B cell (primary cell): ENCODE data around the gene SAPCD2. TPM values are rescaled to one million over a fixed set of nuclear protein-coding genes. Genes with fewer than 3 reads are reported as not detected.

Experiments used
- ATAC-seq: fragments of 200-7000 bp; cut with Tn5 transposase; one replicate; pipeline ENCODE4 v1.10.0; 2021; ENCODE audit warnings: low read depth, mild to moderate bottlenecking, moderate number of reproducible peaks, moderate library complexity
- CTCF ChIA-PET: fragments of 350-600 bp; sonication (Branson Sonifier 250); formaldehyde crosslinking; loops from one replicate; lab custom pipeline; 2021; ENCODE audit warnings: antibody characterized with exemption, inconsistent platforms; lab: Charles Lee
- POLR2A ChIA-PET: fragments of 350-600 bp; sonication (Branson Sonifier 250); formaldehyde crosslinking; loops from one replicate; lab custom pipeline; 2021; ENCODE audit warnings: antibody characterized with exemption; lab: Charles Lee
- DNase-seq: peaks from one replicate; pipeline ENCODE4 v3.0.0; 2013
- H2AFZ ChIP-seq: 2 replicates; pipeline ENCODE4 v1.6.1; 2012; ENCODE audit warnings: mild to moderate bottlenecking, low read depth, low read length; ENCODE audit not compliant: insufficient read depth, poor library complexity, severe bottlenecking
- H3K27ac ChIP-seq, 2 donors: 1 replicate in 1 of 2; 2 replicates in 1 of 2; pipeline ENCODE4 v1.5.1; 2012 to 2013; ENCODE audit warnings: low read length in 2 of 2, mild to moderate bottlenecking in 2 of 2, moderate library complexity in 1 of 2
- H3K27me3 ChIP-seq, 4 experiments: fragments of 200-600 bp in 1 of 4; sonication (generic) in 1 of 4; replicated peaks in 1 of 4; 1 replicate in 2 of 4; 2 replicates in 2 of 4; pipeline versions ENCODE4 v1.6.1 to v1.7.0; 2013 to 2016; ENCODE audit warnings: low read length in 3 of 4, mild to moderate bottlenecking in 2 of 4, mixed read lengths in 1 of 4, moderate library complexity in 1 of 4; ENCODE audit not compliant: insufficient read depth in 4 of 4, control insufficient read depth in 3 of 4; ENCODE audit errors: control extremely low read depth in 1 of 4
- H3K36me3 ChIP-seq, 2 experiments: replicated peaks in 1 of 2; 1 replicate in 1 of 2; 2 replicates in 1 of 2; pipeline versions ENCODE4 v1.6.1 to v1.7.1; 2013; ENCODE audit warnings: low read length in 1 of 2; ENCODE audit not compliant: insufficient read depth in 2 of 2, control insufficient read depth in 1 of 2; ENCODE audit errors: control extremely low read depth in 1 of 2, extremely low read depth in 1 of 2
- H3K4me1 ChIP-seq, 2 donors: fragments of 200-600 bp in 1 of 2; sonication (generic) in 1 of 2; 1 replicate in 1 of 2; 2 replicates in 1 of 2; pipeline versions ENCODE4 v1.5.1 to v1.6.1; 2013 to 2017; ENCODE audit warnings: low read length in 2 of 2; ENCODE audit not compliant: control insufficient read depth in 2 of 2, insufficient read depth in 2 of 2
- H3K4me2 ChIP-seq: replicated peaks from 2 replicates; pipeline ENCODE3; 2012; ENCODE audit warnings: mild to moderate bottlenecking, low read depth, low read length; ENCODE audit not compliant: poor library complexity, severe bottlenecking
- H3K4me3 ChIP-seq, 5 experiments: fragments of 200-600 bp in 1 of 5; sonication (generic) in 1 of 5; 1 replicate in 3 of 5; 2 replicates in 2 of 5; pipeline versions ENCODE4 v1.5.1 to v1.7.0; 2011 to 2016; ENCODE audit warnings: low read length in 4 of 5, mild to moderate bottlenecking in 4 of 5, low read depth in 2 of 5, control low read depth in 1 of 5, moderate library complexity in 1 of 5; ENCODE audit not compliant: insufficient read depth in 1 of 5; ENCODE audit errors: control extremely low read depth in 1 of 5, extremely low read depth in 1 of 5
- H3K79me2 ChIP-seq: fragments of 200-600 bp; sonication (generic); one replicate; pipeline ENCODE4 v1.6.0; 2016; ENCODE audit warnings: low read length; ENCODE audit not compliant: control insufficient read depth, insufficient read depth
- H3K9ac ChIP-seq: fragments of 200-600 bp; sonication (generic); 2 replicates; pipeline ENCODE4 v1.6.1; 2017; ENCODE audit warnings: mild to moderate bottlenecking, low read length, moderate library complexity
- H3K9me3 ChIP-seq, 3 donors: one replicate each; pipeline versions ENCODE4 v1.6.1 to v1.7.1; 2013; ENCODE audit warnings: low read length in 2 of 3; ENCODE audit not compliant: control insufficient read depth in 2 of 3, insufficient read depth in 1 of 3; ENCODE audit errors: control extremely low read depth in 1 of 3
- H4K20me1 ChIP-seq: 2 replicates; pipeline ENCODE4 v1.6.0; 2012; ENCODE audit warnings: mild to moderate bottlenecking, low read length; ENCODE audit not compliant: insufficient read depth, control insufficient read depth, poor library complexity, severe bottlenecking
- H3K27ac Mint-ChIP-seq: one replicate; pipeline ENCODE4 v1.8.0; 2021; ENCODE audit warnings: mixed read lengths
- H3K27me3 Mint-ChIP-seq: one replicate; pipeline ENCODE4 v1.8.0; 2021; ENCODE audit warnings: mixed read lengths
- H3K4me1 Mint-ChIP-seq: one replicate; pipeline ENCODE4 v1.8.0; 2021; ENCODE audit warnings: mixed read lengths
- H3K4me3 Mint-ChIP-seq: one replicate; pipeline ENCODE4 v1.8.0; 2021; ENCODE audit warnings: mixed read lengths
- H3K9me3 Mint-ChIP-seq: one replicate; pipeline ENCODE4 v1.8.0; 2022; ENCODE audit warnings: mixed read lengths; ENCODE audit not compliant: insufficient read depth
- EZH2 ChIP-seq: IDR thresholded peaks from 2 replicates; pipeline ENCODE4 v1.6.1; 2012; ENCODE audit warnings: borderline replicate concordance, low read depth, mild to moderate bottlenecking, moderate library complexity, low read length; ENCODE audit not compliant: insufficient read depth, poor library complexity, severe bottlenecking
- WGBS: methylation state at CpG from one replicate; pipeline ENCODE4 v1.1.5; 2013; ENCODE audit warnings: missing lambda C conversion rate; ENCODE audit not compliant: insufficient coverage; 5-methylcytosine and 5-hydroxymethylcytosine counted together
- intact Hi-C: fragments of 100-400 bp; cut with micrococcal nuclease; formaldehyde crosslinking; loops from one replicate; pipeline ENCODE4 v1.10.0; 2022
- polyA plus RNA-seq: library from polyadenylated mRNA; depleted of rRNA; stranded (reverse); fragments of >200 nt; gene quantifications from 2 replicates; pipeline ENCODE4 v1.2.3, GENCODE V29; 2012
- total RNA-seq, 2 donors: library from RNA; stranded (reverse); fragments of 120-200 nt in 1 of 2; gene quantifications; 1 replicate in 1 of 2; 2 replicates in 1 of 2; pipeline versions ENCODE4 v1.2.3 to v1.2.4, GENCODE V29; 2013 to 2022
- TF ChIP-seq, protein P1 (sequence below): fragments of 200-600 bp; IDR thresholded peaks from one replicate; pipeline ENCODE4 v1.8.0; 2022; ENCODE audit warnings: antibody characterized with exemption, mild to moderate bottlenecking

The SAPCD2 gene
- total and polyA plus RNA-seq, 2 donors (not counting 1 experiment from before 2014, with no cell fraction given): 0.39 to 0.69 TPM

DNA sequence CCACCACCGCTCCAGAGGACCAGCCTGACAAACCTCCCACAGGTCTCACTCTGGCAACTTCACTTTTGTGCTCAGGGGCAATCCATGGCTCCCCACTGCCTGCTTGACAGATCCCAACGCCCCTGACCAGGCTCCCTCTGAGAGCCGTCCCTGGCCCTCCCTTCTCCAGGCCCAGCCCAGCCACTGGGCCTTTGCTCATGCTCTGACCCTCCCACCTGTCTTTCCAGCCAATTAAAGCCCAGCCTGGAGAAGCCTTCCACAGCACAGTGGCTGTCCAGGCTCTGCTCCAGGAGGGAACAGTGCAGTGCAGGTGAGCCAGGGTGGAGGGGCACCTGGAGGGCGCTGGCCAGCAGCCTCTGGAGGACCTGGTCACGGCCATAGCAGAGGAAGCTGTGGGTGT, 19.8 kb downstream of the SAPCD2 start:
- Mint-ChIP-seq H3K4me1 (peaks cover 9% of the 10 kb centered on the region), H3K27ac (no peak overlapping the region), H3K27me3 (peaks cover 13% of the 10 kb centered on the region), H3K9me3 (no peaks in the 10 kb centered on the region), H3K4me3 (no peak overlapping the region)
- Histone ChIP-seq H3K4me1 (peaks cover 25 to 34% of the 10 kb centered on the region in 2 donors), H2AFZ (no peak overlapping the region), H3K9ac (no peak overlapping the region), H3K4me3 (no peak overlapping the region), H3K79me2 (no peaks in the 10 kb centered on the region), H3K36me3 (no peaks in the 10 kb centered on the region), H4K20me1 (peaks cover 5% of the 10 kb centered on the region), H3K27ac (no peak overlapping the region), H3K9me3 (peaks cover 0 to 37% (median 0%) of the 10 kb centered on the region in 3 donors), H3K4me2 (no peak overlapping the region), H3K27me3 (peaks cover 0 to 84% (median 50%) of the 10 kb centered on the region in 4 experiments)
- 79% methylated on average over 5 of the region's 5 CpGs for WGBS
- TF ChIP-seq, protein P1, sequence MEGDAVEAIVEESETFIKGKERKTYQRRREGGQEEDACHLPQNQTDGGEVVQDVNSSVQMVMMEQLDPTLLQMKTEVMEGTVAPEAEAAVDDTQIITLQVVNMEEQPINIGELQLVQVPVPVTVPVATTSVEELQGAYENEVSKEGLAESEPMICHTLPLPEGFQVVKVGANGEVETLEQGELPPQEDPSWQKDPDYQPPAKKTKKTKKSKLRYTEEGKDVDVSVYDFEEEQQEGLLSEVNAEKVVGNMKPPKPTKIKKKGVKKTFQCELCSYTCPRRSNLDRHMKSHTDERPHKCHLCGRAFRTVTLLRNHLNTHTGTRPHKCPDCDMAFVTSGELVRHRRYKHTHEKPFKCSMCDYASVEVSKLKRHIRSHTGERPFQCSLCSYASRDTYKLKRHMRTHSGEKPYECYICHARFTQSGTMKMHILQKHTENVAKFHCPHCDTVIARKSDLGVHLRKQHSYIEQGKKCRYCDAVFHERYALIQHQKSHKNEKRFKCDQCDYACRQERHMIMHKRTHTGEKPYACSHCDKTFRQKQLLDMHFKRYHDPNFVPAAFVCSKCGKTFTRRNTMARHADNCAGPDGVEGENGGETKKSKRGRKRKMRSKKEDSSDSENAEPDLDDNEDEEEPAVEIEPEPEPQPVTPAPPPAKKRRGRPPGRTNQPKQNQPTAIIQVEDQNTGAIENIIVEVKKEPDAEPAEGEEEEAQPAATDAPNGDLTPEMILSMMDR: no peak
- TF ChIP-seq EZH2: no peak
- POLR2A ChIA-PET: no interaction called here
- CTCF ChIA-PET: no interaction called here
- intact Hi-C loops: no loop called here
- no peak for ATAC-seq
- DNase-seq: no peak

DNA sequence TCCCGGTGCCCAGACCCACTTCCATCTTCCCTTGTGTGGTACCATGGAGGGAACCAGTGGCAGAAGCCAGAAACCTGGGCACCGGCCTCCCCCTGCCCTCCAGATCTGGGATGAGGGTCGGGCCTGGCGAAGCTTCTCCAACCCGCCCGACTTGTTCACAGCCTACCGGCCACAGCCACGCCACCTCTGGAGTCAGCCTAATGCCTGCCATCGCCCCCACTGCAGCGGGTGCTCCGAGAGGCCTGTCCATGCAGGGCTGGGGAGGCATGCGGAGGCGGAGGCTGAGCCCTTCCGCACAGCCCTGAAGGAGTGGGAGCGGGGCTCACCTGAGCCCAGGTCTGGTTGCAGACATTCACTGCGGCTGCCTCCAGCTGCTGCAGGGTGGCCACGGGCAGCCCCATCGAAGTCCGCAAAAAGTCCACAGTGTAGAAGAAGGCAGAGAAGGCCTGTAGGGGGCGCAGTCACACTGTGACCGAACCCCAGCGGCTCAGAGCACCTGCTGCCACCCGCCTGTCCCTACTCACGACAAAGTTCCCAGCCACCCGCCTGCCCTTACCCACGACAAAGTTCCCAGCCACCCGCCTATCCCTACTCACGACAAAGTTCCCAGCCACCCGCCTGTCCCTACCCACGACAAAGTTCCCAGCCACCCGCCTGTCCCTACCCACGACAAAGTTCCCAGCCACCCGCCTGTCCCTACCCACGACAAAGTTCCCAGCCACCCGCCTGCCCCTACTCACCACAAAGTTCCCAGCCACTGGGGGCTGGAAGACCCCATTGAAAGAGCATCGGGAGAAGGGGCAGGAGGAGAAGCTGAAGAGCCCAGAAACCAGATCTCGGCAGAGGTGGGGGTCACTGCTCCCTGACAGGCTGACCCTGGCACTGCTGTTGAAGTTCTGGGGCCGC, 20.6 kb downstream of the SAPCD2 start:
- peaks cover 0 to 88% (median 53%) of the 10 kb centered on the region in 4 experiments for H3K27me3 ChIP-seq
- H3K9ac ChIP-seq: no peak overlapping the region
- H3K27ac ChIP-seq: no peak overlapping the region
- H3K4me2 ChIP-seq: no peak overlapping the region
- no peaks in the 10 kb centered on the region for H3K79me2 ChIP-seq
- H3K4me3 Mint-ChIP-seq: no peak overlapping the region
- peaks cover 13% of the 10 kb centered on the region for H3K4me1 Mint-ChIP-seq
- peaks cover 15% of the 10 kb centered on the region for H3K27me3 Mint-ChIP-seq
- no peak overlapping the region for H2AFZ ChIP-seq
- H3K36me3 ChIP-seq: no peaks in the 10 kb centered on the region
- CTCF ChIA-PET: interaction anchor here (0.7 kb wide), 1 partner anchor 205 kb away, joined by 3 read pairs; no protein-coding TSS in a partner anchor
- no peak overlapping the region for H3K4me3 ChIP-seq
- TF ChIP-seq, protein P1: peak; percentile 40
- TF ChIP-seq EZH2: no peak
- peaks cover 31 to 42% of the 10 kb centered on the region in 2 donors for H3K4me1 ChIP-seq
- WGBS: 43% methylated on average over 37 of the region's 38 CpGs
- H3K9me3 Mint-ChIP-seq: no peaks in the 10 kb centered on the region
- H4K20me1 ChIP-seq: peaks cover 5% of the 10 kb centered on the region
- DNase-seq: peak; percentile 62
- POLR2A ChIA-PET: interaction anchor here (0.5 kb wide), 1 partner anchor 20 kb away, joined by 3 read pairs; no protein-coding TSS in a partner anchor
- ATAC-seq: no peak
- peak overlapping the region; percentile 15 for H3K27ac Mint-ChIP-seq
- intact Hi-C loops: no loop called here
- peaks cover 0 to 34% (median 0%) of the 10 kb centered on the region in 3 donors for H3K9me3 ChIP-seq
